ENCODE results near the gene FCN2.

The FCN2 gene

DNA sequence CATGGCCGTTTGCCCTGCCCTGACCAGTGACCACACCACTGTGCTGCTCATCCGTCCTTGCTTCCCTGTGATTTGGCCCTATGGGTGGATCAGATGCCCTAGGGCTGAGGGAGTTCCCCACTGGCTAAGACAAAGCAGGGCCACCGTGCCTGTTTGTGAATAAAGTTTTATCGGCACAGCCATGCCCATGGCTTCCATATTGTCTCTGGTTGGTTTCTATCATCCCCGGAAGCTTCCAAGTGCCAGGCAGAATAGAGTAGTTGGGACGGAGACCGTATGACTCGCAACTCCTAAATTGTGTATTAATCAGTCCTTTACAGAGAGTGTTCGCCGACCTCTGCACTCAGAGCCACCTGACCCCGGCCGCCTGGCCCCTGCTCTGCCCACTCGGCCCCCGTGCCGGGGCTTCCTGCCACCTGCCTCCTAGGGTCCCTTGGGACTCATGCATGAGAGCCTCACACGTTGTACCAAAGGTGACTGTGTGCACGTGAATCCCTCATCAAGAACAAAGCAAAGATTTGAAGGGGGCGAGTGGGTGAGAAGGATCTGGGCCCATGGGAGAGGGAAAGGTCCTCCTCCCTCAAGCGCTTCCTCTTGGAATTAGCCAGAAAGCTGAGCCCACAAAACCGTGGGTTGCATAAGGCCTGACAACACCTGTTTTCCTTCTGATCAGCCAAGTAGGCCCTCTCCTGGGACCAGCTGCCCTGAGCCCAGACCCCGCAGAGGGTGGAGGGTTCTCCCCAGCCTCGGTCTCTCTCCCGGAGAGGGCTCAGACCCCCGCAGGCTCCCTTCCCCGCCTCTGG is 11.7 kb upstream of the FCN2 start:
- DNase-seq (ENCODE audit: low read depth in 2 of 2): no peak

DNA sequence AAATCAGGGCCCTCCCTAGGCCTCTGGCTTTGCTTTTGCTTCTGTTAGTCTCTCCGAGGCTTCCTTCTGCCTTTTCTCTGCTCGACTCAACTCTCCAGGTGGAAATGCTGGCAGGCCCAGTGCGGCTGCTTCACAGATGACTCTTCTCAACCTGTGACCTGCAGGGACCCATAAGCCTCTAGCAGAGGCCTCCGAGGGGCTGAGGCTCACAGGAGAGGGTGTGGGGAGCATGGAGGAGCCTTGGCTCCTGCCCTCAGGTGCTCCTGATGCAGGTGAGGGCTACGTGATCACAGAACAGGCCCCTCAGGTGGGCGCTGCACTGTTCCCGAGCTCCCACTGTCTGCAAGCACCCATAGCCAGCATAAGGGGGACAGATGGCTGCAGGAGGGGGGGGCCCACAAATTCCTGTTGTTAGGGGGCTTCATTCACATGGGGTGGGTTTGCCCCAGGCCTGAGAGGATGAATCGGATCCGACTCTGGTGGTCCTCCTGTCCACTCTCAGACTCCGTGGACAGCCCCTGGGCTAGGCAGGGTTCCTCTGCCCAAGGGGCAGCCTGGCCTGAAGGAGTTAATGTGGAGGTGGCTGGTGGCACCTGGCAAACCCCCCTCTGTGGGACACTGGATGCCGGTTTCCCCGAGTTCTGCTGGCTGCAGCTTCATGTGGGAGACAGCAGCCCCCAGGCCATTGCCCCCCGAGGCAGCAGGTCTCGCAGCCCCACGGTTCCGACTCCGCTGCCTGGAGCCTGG is 10.9 kb upstream of the FCN2 start:
- no peak for DNase-seq (ENCODE audit: low read depth in 2 of 2)

DNA sequence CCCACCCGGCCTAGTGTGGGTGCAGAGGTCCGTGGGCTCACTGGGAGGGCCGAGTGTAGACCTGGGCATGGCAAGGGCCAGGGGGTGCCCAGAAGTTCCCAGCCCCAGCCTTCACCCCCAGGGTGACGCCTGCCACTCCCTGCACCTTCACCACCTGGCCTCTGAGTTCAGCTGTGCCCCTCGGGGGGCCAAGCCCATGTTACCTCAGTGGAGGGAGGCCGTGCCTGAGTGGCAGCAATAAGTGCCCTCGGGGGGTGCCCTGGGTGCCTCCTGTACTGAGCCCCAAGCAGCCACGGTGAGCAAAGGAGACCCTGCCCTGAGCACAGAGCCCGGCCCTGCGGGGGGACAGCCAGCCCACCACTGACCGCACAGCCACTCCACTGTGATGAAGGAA is 10.3 kb upstream of the FCN2 start:
- DNase-seq (ENCODE audit: low read depth in 2 of 2): no peak

DNA sequence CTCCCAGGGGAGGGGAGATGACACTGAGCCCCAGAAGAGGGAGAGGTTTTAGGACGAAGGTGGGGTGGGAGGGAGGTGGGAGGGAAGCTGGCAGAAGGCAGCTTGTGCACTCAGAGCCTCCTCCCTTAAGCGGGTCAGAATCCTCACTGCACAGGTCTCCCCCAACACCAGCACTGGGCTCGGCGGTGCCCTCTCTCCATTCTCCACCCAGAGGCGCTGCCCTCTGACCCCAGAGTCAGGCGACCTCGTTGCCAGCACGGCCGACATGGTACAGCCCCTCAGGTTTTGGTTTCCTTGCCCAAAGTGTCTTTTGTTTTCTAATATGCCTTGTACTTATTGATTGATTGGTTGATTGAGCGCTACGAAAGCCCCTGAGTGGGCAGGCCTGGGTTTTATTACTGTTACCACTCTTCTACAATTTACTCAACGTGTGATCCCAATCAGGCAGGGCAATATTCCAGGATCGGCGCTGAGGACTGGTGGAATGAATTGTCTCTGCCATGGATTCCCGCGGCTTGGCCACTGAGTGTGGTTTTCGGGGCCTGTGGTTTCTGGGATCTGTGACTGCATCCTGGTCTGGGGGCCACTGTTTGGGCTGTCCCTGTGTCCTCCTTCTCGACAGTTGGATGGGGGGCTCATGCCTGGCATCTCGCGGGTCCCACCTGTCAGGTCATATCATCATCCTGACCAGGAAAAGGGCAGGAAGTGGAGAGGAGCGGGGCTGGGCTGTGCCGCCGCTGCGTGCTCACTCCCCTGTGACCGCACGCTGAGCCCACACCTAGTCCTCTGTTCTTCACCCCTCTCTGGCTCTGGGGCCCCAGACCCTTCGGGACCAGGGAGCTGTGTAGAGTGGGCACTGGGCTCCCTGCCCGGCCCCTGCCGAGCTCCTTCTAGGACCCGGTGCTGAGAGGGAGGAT is 9.6 kb upstream of the FCN2 start:
- DNase-seq (ENCODE audit: low read depth in 2 of 2): no peak

DNA sequence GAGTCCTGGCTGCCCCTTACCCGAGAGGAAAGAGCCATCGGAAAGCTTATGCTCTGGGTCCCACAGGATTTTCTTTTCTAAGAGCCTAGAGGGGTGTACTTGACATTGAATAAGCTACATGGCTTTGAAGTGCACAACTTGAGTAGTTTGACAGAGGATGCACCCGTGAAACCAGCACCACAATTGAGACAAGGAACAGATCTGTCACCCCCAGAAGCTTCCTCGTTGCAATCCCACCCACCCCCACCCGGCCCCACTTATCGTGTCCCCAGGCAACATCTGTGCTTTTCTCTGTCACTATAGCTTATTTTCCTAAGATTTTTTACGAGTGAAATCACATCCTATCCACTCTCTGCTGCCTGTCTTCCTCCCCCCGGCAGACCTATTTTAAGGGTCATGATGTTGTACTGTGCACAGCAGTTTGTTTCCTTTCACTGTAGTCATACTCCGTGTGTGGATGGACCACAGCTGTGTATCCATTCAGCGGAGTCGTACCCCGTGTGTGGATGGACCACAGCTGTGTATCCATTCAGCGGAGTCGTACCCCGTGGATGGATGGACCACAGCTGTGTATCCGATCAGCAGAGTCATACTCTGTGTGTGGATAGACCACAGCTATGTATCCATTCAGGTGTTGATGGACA is 8.8 kb upstream of the FCN2 start:
- DNase-seq (ENCODE audit: low read depth in 2 of 2): no peak

DNA sequence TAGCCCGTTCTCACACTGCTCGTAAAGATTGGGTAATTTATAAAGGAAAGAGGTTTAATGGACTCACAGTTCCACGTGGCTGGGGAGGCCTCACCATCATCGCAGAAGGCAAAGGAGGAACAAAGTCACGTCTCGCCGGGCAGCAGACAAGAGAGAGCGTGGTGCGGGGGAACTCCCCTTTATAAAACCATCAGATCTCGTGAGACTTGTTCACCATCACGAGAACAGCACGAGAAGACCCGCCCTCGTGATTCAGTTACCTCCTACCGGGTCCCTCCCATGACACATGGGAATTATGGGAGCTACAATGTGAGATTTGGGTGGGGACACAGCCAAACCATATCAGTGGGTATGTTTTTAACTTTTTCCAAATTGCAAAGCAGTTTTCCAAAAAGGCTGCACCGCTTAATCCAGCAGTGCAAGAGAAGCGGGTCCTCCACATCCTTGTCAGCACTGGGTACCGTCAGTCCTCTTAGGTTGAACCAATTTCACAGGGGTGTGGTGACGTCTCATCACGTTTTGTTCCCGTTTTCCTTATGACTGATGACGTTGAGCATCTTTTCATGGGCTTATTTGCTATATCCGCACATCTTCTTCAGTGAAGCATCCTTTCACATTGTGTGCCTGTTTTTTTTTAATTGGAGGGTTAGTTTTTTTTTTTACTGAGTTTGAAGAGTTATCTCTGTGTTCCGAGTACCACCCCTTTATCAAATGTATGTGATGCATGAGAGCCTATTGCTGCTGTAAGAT is 8.0 kb upstream of the FCN2 start:
- DNase-seq (ENCODE audit: low read depth in 2 of 2): no peak

DNA sequence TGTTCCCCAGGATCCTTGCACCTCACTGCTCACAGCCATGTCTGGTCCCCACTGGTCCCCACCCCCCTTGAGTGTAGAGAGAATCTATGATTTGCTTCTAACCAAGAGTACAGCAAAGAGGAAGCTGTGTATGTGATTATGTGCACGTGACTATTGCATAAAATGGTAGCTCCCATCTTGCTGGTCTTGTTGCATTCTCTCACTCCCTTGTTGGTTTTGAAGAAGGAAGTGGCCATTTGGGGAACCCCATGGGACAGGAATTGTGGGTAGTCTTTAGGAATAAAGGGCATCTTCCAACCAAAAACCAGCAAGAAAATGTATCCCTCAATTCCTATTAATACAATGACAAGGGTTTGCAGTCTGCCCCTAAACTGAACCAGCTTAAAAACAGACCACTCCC is 5.2 kb upstream of the FCN2 start:
- no peak for DNase-seq (ENCODE audit: low read depth in 2 of 2)

DNA sequence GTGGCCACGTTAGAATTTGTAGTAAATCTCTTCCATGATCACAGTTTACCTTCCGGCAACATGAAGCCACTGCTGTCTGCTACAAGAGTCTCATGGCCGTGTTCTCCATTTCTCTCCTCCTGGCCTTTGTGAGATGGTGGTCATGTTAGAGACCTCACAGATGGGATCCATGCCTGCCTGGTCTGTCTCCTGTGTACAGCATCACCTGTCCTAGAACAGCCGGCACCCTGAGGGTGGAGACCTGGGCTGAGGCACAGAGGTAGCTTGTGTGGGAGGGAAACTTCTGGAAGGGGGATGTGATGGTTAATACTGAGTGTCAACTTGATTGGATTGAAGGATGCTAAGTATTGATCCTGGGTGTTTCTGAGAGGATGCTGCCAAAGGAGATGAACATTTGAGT is 3.1 kb upstream of the FCN2 start:
- DNase-seq (ENCODE audit: low read depth in 2 of 2): no peak

DNA sequence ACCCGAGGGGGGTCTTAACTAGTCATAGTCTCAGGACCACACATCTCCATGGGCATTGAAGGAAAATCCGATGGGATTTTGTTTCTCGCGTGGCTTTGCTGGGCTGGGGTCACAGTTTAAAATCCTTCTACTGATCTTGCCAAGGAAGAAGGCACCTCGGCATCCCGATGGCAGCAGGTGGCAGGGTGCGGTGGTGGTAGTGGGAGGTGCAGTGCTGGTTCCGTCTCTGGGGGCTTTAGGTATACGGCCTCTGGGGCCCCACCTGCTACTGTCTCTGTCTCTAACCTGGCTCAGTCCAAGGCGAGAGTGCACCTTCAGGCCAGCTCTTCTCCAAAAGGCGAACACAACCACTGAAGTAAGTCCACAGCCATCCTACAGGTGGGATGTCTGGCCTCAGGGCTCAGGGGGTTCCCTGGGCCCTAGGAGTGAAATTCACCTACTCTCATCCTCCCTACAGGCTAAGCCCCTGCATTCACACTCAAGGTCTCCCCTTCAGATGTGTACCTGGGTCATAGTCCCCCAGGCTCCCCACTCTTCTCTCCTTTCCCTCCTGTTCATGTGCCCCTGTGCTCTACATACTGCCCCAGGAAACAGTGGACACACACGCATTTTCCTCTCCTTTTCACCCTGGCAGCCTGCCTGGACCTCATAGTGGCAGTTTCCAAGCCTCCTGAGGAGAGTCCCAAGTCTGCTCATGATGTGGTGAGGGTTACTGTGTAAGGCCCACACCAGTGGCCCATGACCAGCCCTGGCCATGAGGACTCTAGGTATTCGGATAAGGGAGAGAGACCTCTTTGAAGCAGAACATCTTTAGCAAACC is 736 bp upstream of the FCN2 start:
- no peak for DNase-seq (ENCODE audit: low read depth in 2 of 2)

DNA sequence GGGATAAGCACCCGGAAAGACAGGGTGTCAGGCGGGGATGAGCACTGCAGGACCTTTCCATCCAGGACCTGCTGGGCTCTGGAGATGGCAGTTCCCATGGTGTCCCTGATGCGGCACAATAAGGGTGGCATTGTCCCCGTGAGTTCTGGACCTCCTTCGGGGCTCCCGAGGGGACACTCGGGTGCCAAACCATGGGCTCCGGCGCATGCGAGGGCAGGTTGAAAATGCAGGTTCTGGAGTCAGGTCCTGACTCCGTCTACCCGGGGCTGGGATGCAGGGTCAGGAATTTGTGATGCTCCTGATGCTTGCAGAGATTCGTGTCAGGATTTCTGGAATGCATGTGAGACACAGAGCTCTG is 682 bp downstream of the FCN2 start:
- DNase-seq (ENCODE audit: low read depth in 2 of 2): no peak

DNA sequence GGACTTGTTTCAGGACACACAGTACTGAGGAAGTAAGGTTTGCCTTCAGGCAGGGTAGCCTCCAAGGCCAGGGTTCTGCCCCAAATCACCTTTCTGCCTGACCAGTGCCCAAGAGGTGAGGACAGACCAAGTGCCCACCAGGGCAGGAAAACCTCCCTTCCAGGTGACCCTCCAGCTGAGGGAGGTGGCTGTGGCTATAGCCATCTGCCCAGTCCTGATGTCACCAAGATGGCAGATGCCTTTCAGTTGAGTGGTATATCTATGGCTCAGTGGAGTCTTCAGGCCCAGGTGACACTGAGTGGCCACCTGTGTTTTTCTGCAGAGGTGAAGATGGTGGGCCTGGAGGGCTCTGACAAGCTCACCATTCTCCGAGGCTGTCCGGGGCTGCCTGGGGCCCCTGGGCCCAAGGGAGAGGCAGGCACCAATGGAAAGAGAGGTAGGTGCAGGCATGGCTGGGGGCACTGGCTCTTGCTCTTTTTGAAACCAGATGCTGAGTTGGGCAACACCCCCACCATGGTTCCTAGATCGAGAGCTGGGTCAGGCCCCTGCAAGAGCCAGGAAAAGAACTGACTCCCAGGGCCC is 1.7 kb downstream of the FCN2 start:
- DNase-seq (ENCODE audit: low read depth in 2 of 2): no peak

DNA sequence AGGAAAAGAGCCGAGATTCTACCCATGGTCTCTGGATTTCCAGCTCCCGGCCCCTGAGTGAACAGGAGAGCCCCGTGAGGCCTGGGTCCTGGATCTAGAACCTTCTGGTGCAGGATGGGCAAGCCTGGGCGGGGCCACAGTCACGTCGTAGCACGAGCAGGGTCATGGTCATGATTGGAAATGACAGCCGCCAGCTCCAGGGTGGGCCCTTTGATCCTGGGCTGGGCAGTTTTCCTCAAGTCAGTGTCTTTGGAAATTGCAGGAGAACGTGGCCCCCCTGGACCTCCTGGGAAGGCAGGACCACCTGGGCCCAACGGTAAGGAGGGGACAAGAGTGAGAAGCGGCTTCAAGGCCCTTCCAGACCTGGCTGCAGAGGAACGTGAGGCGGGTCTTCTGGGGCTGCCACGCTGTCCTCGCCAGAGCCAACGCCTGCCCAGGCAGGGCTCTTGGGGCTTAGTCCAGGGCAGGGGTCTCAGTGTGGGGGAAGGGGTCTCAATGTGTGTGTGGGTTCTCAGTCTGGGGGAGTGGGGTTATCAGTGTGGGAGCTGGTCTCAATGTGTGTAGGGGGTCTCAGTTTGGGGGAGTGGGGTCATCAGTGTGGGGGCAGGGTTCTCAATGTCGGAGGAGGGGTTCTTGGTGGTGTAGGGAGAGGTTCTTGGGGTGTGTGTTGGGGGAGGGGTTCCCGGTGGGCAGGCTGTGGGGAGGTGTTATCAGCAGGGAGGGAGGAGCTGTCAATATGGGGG is 2.6 kb downstream of the FCN2 start:
- DNase-seq (ENCODE audit: low read depth in 2 of 2): no peak

DNA sequence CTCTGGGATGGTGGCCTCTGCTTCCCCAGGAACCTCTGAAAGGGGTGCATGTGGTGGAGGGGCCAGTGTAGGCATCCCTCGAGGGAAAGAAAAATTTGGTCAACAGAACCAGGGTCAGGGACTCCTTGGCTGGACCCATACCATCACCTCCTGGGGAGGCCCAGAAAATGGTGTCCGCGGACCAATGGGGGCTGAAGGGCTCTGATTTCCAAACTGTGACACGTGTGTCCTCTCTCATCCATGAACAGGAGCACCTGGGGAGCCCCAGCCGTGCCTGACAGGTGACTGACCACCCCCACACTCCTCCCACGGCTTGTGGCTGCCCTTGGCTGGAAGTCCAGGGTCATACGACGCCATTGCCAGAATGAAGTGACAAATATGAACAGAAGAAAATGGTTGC is 3.9 kb downstream of the FCN2 start:
- no peak for DNase-seq (ENCODE audit: low read depth in 2 of 2)

DNA sequence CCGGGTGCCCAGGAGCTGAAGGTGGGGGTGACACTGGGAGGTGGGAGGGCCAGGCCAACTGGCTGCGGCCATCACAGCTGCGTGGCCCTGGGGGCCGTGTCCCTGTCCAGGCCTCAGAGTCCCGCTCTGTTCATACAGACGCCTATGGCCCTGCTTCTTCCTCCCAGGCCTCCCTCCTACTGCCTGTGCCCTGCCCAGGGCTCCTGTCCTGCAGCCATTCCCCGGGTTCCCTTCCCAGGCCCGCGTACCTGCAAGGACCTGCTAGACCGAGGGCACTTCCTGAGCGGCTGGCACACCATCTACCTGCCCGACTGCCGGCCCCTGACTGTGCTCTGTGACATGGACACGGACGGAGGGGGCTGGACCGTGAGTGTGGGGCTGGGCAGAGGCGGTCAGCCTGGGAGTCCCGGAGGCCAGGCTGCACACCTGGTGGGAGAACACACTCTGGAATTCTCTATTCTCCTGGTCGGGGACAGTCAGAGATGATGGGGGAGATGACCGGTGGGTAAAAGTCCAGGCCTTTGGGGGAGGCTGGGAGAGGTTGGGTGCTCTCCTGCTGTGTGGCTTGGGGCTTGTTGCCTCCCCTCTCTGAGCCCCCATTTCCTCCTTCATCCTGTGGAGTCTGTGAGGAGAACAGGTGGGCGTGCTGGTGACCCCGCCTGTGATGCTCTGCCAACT is 4.5 kb downstream of the FCN2 start:
- DNase-seq (ENCODE audit: low read depth in 2 of 2): no peak

DNA sequence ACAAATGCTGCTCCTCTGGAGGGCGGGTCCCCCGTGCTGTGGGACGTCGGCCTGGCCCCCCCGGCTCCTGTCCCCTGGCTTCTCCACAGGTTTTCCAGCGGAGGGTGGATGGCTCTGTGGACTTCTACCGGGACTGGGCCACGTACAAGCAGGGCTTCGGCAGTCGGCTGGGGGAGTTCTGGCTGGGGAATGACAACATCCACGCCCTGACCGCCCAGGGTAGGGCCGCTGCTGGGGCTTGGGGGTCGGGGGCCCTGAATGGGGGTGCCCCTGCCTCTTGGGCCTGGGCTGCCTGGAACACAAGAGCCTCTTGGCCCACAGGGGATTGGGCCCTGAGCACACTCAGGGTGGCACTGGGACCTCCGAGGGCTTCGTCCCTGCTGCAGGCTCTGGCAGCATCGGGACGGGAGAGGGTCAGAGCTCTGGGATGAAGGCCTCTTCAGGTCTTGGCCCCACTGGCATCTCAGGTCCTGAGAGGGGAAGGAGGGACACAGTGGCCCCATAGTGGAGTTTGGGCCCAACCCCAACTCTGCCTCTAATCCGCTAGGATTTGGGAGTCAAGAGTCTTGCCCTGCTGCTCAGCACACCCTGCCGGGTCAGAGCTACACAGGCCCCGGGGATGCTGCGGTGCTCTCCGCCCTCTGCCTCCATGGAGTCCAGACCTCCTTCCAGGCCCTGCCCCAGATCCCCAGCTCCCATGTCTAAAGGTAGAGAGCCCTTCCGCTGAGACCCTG is 5.2 kb downstream of the FCN2 start:
- no peak for DNase-seq (ENCODE audit: low read depth in 2 of 2)

DNA sequence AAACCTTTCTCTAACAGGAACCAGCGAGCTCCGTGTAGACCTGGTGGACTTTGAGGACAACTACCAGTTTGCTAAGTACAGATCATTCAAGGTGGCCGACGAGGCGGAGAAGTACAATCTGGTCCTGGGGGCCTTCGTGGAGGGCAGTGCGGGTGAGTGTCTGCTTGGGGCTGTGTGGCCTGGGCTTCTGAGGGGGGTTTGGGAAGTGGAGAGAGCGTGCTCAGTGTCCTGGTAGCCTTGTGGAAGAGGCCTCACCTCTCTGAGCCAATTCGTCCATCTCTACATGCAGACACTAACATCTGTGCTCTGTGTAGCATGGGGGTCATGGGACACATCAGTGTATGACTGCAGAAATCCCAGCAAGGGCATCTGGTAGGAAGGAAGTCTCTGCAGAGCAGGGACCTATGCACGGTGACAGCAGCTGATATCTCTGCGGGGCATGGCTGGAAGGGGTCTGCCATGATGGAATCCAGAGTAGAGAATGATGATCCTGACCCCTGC is 5.9 kb downstream of the FCN2 start:
- no peak for DNase-seq (ENCODE audit: low read depth in 2 of 2)

DNA sequence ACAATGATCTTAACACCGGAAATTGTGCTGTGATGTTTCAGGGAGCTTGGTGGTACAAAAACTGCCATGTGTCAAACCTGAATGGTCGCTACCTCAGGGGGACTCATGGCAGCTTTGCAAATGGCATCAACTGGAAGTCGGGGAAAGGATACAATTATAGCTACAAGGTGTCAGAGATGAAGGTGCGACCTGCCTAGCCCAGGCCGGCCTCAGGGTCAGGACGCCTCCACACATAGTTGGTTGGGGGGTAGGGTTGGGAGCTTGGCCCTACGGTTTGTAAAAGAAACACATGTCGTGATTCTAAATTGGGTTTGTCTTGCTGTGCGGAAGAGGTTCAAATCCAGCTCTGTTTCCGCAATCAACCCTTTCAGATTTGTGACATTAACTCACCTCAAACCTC is 6.6 kb downstream of the FCN2 start:
- DNase-seq (ENCODE audit: low read depth in 2 of 2): no peak
